22Rv1 (cell line): ENCODE results near the gene MAP3K9.

Source experiments
- H3K27ac ChIP-seq: fragments of 450-650 bp; 2 replicates; pipeline ENCODE4 v1.5.1; 2017
- ZFX ChIP-seq: fragments of 450-650 bp; IDR thresholded peaks from 2 replicates; pipeline ENCODE4 v1.6.1; 2017; ENCODE audit warnings: antibody characterized with exemption, borderline replicate concordance
- TF ChIP-seq, protein P1 (sequence below): fragments of 450-650 bp; IDR thresholded peaks from 2 replicates; pipeline ENCODE4 v1.5.1; 2017; ENCODE audit warnings: mild to moderate bottlenecking

Gene MAP3K9

DNA sequence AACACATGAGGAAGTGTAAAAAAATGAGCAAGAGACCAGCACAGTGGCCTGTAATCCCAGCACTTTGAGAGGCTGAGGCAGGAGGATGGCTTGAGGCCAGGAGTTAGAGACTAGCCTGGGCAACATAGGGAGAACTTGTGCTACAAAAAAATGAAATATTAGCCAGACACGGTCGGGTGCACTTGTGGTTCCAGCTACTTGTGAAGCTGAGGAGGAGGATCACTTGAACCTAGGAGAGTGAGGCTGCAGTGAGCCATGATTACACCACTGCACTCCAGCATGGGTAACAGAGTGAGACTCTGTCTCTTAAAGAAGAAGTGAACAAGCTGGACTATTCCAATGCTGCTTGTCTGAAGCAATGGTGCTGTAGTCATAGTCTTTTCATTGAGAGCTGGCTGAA lies 36.3 kb upstream of the MAP3K9 start:
- no peak overlapping the region for H3K27ac ChIP-seq
- TF ChIP-seq, protein P1, sequence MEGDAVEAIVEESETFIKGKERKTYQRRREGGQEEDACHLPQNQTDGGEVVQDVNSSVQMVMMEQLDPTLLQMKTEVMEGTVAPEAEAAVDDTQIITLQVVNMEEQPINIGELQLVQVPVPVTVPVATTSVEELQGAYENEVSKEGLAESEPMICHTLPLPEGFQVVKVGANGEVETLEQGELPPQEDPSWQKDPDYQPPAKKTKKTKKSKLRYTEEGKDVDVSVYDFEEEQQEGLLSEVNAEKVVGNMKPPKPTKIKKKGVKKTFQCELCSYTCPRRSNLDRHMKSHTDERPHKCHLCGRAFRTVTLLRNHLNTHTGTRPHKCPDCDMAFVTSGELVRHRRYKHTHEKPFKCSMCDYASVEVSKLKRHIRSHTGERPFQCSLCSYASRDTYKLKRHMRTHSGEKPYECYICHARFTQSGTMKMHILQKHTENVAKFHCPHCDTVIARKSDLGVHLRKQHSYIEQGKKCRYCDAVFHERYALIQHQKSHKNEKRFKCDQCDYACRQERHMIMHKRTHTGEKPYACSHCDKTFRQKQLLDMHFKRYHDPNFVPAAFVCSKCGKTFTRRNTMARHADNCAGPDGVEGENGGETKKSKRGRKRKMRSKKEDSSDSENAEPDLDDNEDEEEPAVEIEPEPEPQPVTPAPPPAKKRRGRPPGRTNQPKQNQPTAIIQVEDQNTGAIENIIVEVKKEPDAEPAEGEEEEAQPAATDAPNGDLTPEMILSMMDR = no peak
- no peak for TF ChIP-seq ZFX

DNA sequence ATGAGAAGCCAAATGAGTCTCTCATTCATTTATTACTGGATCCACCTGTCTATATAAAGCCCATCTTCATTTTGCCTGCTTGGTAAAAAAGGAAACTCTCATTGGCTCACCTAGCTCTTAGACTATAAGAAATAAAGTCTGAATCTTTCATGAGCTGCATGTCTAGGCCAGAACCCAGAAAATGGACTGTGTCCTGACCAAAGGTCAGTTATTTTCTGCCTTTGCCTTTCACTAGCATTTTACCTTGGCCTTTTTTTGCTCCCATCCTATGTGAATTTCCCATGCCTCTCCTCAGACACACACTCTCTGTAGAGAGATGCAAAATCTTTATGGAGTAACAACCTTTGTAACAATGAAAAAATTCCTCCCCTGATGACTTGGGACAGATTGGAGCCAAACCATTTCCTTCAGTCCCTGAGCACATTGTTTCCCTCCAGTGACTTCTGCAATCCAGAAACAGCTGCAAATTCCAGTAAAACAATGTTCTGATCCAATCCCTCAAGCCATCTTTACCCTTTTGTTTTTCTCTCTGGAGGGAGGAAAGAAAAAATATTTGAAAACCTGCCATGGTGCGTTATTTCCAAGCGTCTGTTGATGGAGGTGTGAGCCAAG lies 33.6 kb upstream of the MAP3K9 start:
- no peak overlapping the region for H3K27ac ChIP-seq
- TF ChIP-seq, protein P1 = no peak
- TF ChIP-seq ZFX = no peak

DNA sequence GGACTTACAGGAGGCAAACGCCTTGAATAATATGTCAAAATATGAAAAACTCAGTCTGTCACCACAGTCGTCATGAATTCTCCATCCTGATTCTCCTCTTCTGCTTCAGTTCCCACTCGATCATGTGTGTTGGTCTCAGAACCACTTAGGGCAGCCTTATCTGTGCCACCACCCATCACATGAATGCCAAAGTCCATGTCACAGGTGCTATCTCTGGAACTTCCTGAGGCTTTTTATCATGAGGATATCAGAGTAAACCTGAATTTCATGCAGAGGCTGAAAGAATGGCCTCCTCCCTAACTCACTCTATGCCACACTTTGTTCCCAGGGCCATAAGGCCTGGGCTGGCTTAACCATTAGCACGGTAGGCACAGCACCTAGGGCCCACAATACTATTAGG lies 28.8 kb upstream of the MAP3K9 start:
- no peak overlapping the region for H3K27ac ChIP-seq
- TF ChIP-seq, protein P1 = no peak

DNA sequence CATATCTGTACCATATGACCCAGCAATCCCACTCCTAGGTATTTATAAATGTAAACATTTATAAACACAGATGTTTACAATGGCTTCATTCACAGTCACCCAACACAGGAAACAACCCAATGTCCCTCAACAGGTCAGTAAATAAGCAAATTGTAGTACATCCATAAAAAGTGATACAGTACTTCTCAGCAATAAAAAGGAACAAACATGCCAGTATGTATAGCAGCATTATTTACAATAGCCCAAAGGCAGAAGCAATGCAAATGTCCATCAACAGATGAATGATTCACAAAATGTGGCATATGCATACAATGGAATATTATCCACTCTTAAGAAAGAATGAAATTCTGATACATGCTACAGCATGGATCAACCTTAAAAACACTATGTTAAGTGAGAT lies 27.6 kb upstream of the MAP3K9 start:
- H3K27ac ChIP-seq = no peak overlapping the region
- TF ChIP-seq, protein P1 = no peak
- TF ChIP-seq ZFX = no peak

DNA sequence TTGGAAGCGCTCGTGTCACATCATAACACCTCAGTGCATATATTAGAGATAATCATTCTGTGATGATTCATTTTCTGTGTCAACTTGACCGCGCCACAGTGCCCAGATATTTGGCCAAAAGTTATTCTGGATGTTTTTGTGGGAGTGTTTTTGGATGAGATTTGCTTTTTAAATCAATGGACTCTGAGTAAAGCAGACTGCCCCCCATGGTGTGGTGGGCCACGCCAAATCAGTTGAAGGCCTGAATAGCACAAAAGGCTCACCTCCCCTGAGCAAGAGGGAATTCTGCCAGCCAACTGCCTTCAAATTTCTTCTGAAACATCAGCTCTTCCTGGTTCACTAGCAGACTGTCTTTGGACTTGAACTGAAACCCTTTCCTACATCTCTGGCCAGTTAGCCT lies 24.6 kb upstream of the MAP3K9 start:
- no peak for TF ChIP-seq ZFX
- TF ChIP-seq, protein P1 = no peak
- H3K27ac ChIP-seq = no peak overlapping the region

DNA sequence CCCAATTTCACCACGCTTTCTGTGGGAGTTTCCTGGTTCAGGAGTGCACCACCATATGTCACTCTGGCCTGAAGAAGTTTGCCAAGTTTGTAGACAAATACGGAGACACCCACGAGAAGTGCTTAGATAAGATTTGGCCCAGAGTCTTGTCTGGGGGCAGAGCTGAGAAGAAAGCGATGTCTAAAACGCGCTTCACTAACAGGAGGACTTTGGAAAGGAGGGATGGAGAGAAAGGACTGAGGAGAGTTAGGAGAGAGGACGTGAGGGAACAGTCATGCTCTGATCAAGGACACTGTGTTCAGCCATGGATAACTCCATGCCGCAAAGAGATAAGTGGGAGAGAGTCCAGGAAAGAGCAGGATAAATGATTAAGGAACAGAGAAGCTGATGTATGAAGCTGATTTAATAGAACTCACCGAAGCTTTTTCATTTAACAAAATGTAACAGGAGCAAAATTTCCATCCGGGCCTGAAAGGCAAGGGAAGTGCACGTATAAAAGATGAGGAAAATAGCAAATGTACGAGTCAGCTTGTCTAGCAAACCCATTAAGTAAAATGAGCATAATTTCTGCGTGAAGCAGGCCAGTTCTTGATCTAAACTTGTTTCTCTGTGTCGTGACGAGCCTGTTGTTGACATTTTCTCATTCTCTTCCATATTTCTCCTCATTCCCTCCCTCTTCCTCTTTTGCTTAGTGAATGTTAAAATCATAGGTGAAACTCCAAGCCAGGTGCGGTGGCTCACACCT lies 23.4 kb upstream of the MAP3K9 start:
- no peak overlapping the region for H3K27ac ChIP-seq
- TF ChIP-seq ZFX = no peak
- TF ChIP-seq, protein P1 = no peak

DNA sequence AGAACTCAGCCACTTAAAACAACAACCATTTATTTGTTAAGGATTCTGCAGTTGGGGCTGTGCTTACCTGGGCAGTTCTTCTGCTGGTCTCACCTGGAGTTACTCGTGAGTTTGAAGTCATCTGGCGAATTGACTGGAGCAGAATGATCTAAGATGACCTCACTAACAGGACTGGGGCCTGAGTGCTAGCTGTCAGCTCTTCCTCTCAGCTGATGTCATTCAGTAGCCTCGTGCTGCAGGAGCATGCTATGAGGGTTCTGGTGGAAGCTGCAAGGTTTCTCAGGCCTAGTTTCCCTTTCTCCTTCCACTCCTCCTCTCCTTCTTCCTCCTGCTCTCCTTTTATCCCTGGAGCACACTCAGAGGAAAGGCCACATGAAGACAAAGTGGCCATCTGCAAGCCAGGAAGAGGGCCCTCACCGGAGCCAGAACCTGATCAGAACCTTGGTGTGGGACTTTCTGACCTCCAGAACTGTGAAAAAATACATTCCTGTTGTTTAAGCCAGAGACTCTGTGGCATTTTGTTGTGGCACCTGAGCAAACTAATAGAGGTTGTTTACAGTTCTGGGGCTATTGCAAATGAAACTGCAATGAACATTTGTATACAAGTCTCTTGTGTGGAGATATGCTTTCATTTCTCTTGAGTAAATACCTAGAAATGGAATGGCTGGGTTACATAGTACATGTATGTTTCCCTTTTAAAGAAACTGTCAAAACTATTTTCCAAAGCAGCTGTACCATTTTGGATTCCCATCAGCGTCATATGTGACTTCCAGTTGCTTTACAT lies 21.9 kb upstream of the MAP3K9 start:
- no peak overlapping the region for H3K27ac ChIP-seq
- no peak for TF ChIP-seq ZFX
- TF ChIP-seq, protein P1 = no peak
